Femur (tissue), 1 donor: ENCODE measurements around the gene SAMD3.
"Not testable (repeated sequence)": the region's sequence is repeated elsewhere in the genome, so short reads cannot be mapped to it uniquely, and the experiment has no call there.

Experiments used
- DNase-seq: peaks from one replicate; pipeline ENCODE4 v3.0.0-alpha.2; 2017

The SAMD3 gene

GRCh38 chr6:130127195-130127594 is 95.6 kb downstream of the SAMD3 start:
- no peak for DNase-seq

- DNase-seq, result no peak
Measured at GRCh38 chr6:130122243-130122642, 100.5 kb downstream of the SAMD3 start.

GRCh38 chr6:130120731-130121130 is 102.0 kb downstream of the SAMD3 start:
- no peak for DNase-seq

- no peak for DNase-seq
Measured at GRCh38 chr6:130119211-130119610, 103.5 kb downstream of the SAMD3 start.

- DNase-seq, result no peak
Measured at GRCh38 chr6:130118236-130118635, 104.5 kb downstream of the SAMD3 start.

GRCh38 chr6:130117187-130117701 is 105.5 kb downstream of the SAMD3 start:
- DNase-seq, result not testable (repeated sequence)

- no peak for DNase-seq
Measured at GRCh38 chr6:130116273-130116672, 106.5 kb downstream of the SAMD3 start.

GRCh38 chr6:130115036-130115435 is 107.7 kb downstream of the SAMD3 start:
- no peak for DNase-seq

- no peak for DNase-seq
Measured at GRCh38 chr6:130113201-130113710, 109.5 kb downstream of the SAMD3 start.

GRCh38 chr6:130111031-130111430 is 111.7 kb downstream of the SAMD3 start:
- DNase-seq, result no peak

- DNase-seq, result no peak
Measured at GRCh38 chr6:130107710-130108109, 115.0 kb downstream of the SAMD3 start.

- DNase-seq, result no peak
Measured at GRCh38 chr6:130105996-130106704, 116.6 kb downstream of the SAMD3 start.

- DNase-seq, result no peak
Measured at GRCh38 chr6:130099119-130099518, 123.6 kb downstream of the SAMD3 start.

GRCh38 chr6:130098317-130098716 is 124.4 kb downstream of the SAMD3 start:
- no peak for DNase-seq
